Measurements from ENCODE around the gene ESCO1. TPM values are rescaled to one million over a fixed set of nuclear protein-coding genes. Genes with fewer than 3 reads are reported as not detected.

ESCO1 gene
- total RNA-seq, 1 experiment from 2014 or later = 21.8 TPM

- no TSS peak for BruUV-seq (replicated peaks)
- no peaks in the 10 kb centered on the region for H3K27me3 Mint-ChIP-seq (ENCODE audit: unreplicated experiment)
- intact Hi-C loops (cut with micrococcal nuclease; ENCODE audit: unreplicated experiment) = loop anchor here (10.0 kb wide), 1 partner anchor 268 kb away; no protein-coding TSS in a partner anchor
- peaks cover 4% of the 10 kb centered on the region for H3K36me3 Mint-ChIP-seq (ENCODE audit: insufficient read depth, unreplicated experiment)
- no peaks in the 10 kb centered on the region for H3K9me3 Mint-ChIP-seq (ENCODE audit: low read depth, unreplicated experiment)
- CTCF ChIA-PET = no interaction called here
- TF ChIP-seq CTCF (IDR thresholded peaks at IDR 0.05; ENCODE audit: unreplicated experiment) = no peak
- H3K4me3 Mint-ChIP-seq (ENCODE audit: low read depth, unreplicated experiment) = no peak overlapping the region
- H3K4me1 Mint-ChIP-seq (ENCODE audit: low read depth, unreplicated experiment) = no peaks in the 10 kb centered on the region
- DNase-seq = no peak
- H3K27ac Mint-ChIP-seq (ENCODE audit: unreplicated experiment) = no peak overlapping the region
Observed at GRCh38 chr18:21546423-21546822, 54.1 kb downstream of the ESCO1 start.

DNA sequence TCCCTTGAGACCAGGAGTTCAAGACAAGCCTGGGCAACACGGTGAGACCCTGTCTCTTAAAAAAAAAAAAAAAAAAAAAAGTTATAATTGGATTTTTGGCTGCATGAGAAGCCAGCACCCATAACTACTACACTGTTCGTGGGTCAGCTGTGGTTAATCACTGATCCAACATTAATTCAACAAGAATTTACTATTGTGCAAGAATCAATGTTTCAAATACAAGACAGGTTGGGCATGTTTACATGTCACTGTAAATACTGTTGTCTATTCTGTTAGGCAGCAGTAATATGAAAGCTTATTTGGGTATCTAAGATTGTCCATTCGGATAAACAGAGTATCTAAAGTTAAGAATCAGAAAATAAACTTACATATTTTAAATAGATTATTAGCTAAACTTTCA, 62.3 kb downstream of the ESCO1 start:
- TF ChIP-seq CTCF (IDR thresholded peaks at IDR 0.05; ENCODE audit: unreplicated experiment) = no peak
- DNase-seq = no peak
- Mint-ChIP-seq H3K27me3 (ENCODE audit: unreplicated experiment) (no peaks in the 10 kb centered on the region), H3K9me3 (ENCODE audit: low read depth, unreplicated experiment) (no peaks in the 10 kb centered on the region), H3K27ac (ENCODE audit: unreplicated experiment) (no peak overlapping the region), H3K36me3 (ENCODE audit: insufficient read depth, unreplicated experiment) (peaks cover 30% of the 10 kb centered on the region), H3K4me1 (ENCODE audit: low read depth, unreplicated experiment) (no peaks in the 10 kb centered on the region), H3K4me3 (ENCODE audit: low read depth, unreplicated experiment) (no peak overlapping the region)
- CTCF ChIA-PET = interaction anchor here (0.6 kb wide), 1 partner anchor 18 kb away, joined by 6 read pairs; no protein-coding TSS in a partner anchor
- BruUV-seq (replicated peaks) = no TSS peak
- intact Hi-C loops (cut with micrococcal nuclease; ENCODE audit: unreplicated experiment) = no loop called here

DNA sequence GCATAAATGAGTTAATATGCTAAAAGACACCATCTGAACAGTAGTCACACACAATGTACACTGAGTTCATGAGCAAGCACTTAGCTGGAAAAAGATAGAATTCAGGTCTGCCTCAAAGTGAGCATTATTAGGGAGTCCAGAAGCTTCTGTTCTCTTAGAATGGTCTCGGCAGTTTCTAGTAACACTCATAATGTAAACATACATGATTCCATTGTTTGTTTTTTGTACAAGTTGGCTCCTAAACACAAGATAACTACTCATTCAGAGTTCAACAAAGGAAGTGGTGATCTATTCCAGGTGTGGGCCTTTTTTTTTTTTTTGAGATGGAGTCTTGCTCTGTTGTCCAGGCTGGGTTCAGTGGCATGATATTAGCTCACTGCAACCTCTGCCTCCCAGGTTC, 66.2 kb downstream of the ESCO1 start:
- H3K27me3 Mint-ChIP-seq (ENCODE audit: unreplicated experiment) = no peaks in the 10 kb centered on the region
- no peak overlapping the region for H3K4me3 Mint-ChIP-seq (ENCODE audit: low read depth, unreplicated experiment)
- no peaks in the 10 kb centered on the region for H3K9me3 Mint-ChIP-seq (ENCODE audit: low read depth, unreplicated experiment)
- H3K36me3 Mint-ChIP-seq (ENCODE audit: insufficient read depth, unreplicated experiment) = peaks cover 45% of the 10 kb centered on the region
- CTCF ChIA-PET = interaction anchor here (0.7 kb wide), 1 partner anchor 13 kb away, joined by 3 read pairs; no protein-coding TSS in a partner anchor
- intact Hi-C loops (cut with micrococcal nuclease; ENCODE audit: unreplicated experiment) = no loop called here
- no peak for TF ChIP-seq CTCF (IDR thresholded peaks at IDR 0.05; ENCODE audit: unreplicated experiment)
- DNase-seq = no peak
- BruUV-seq (replicated peaks) = no TSS peak
- no peaks in the 10 kb centered on the region for H3K4me1 Mint-ChIP-seq (ENCODE audit: low read depth, unreplicated experiment)
- H3K27ac Mint-ChIP-seq (ENCODE audit: unreplicated experiment) = no peak overlapping the region

GRCh38 chr18:21526463-21526862, 74.0 kb downstream of the ESCO1 start:
- no TSS peak for BruUV-seq (replicated peaks)
- no peaks in the 10 kb centered on the region for H3K27me3 Mint-ChIP-seq (ENCODE audit: unreplicated experiment)
- no peaks in the 10 kb centered on the region for H3K4me1 Mint-ChIP-seq (ENCODE audit: low read depth, unreplicated experiment)
- H3K36me3 Mint-ChIP-seq (ENCODE audit: insufficient read depth, unreplicated experiment) = peaks cover 45% of the 10 kb centered on the region
- H3K9me3 Mint-ChIP-seq (ENCODE audit: low read depth, unreplicated experiment) = no peaks in the 10 kb centered on the region
- no peak for TF ChIP-seq CTCF (IDR thresholded peaks at IDR 0.05; ENCODE audit: unreplicated experiment)
- CTCF ChIA-PET = no interaction called here
- H3K4me3 Mint-ChIP-seq (ENCODE audit: low read depth, unreplicated experiment) = no peak overlapping the region
- intact Hi-C loops (cut with micrococcal nuclease; ENCODE audit: unreplicated experiment) = no loop called here
- DNase-seq = no peak
- no peak overlapping the region for H3K27ac Mint-ChIP-seq (ENCODE audit: unreplicated experiment)

Measured in Calu3 (cell line).